Suprapubic skin (tissue), 4 donors: Measurements from ENCODE around the gene SLC7A7.

Source experiments
- EP300 ChIP-seq: sonication (generic); formaldehyde crosslinking; IDR thresholded peaks from one replicate; pipeline ENCODE4 v1.6.1; 2017; ENCODE audit warnings: antibody characterized with exemption
- POLR2A ChIP-seq, 2 donors: fragments of 450-650 bp; IDR thresholded peaks; one replicate each; pipeline ENCODE4 v1.6.1; 2017; ENCODE audit warnings: antibody characterized with exemption in 2 of 2, mild to moderate bottlenecking in 2 of 2, moderate library complexity in 2 of 2
- POLR2AphosphoS5 ChIP-seq, 3 donors: sonication (generic); formaldehyde crosslinking; IDR thresholded peaks; one replicate each; pipeline ENCODE4 v1.6.1; 2017; ENCODE audit warnings: antibody characterized with exemption in 3 of 3
- TF ChIP-seq, protein P1 (sequence below), 2 donors: fragments of 200-600 bp in 1 of 2; fragments of 450-650 bp in 1 of 2; sonication (generic) in 1 of 2; IDR thresholded peaks; one replicate each; pipeline ENCODE4 v1.5.1; 2016 to 2019; ENCODE audit warnings: antibody characterized with exemption in 2 of 2, mild to moderate bottlenecking in 1 of 2, moderate library complexity in 1 of 2

DNA sequence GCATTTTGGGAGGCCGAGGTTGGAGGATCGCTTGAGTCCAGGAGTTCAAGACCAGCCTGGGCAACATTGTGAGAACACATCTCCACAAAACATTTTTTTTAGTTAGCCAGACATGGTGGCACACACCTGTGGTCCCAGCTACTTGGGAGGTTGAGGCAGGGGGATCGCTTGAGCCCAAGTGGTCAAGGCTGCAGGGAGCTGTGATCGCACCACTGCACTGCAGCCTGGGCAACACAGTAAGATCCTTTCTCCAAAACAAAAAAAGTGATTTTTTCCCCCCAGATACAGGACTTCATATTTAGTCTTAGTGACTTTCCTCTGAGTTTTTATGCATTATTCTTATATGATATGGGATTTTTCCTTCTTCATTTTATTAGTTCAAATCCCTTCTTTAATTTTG lies 28.6 kb downstream of the SLC7A7 start:
- TF ChIP-seq, protein P1, sequence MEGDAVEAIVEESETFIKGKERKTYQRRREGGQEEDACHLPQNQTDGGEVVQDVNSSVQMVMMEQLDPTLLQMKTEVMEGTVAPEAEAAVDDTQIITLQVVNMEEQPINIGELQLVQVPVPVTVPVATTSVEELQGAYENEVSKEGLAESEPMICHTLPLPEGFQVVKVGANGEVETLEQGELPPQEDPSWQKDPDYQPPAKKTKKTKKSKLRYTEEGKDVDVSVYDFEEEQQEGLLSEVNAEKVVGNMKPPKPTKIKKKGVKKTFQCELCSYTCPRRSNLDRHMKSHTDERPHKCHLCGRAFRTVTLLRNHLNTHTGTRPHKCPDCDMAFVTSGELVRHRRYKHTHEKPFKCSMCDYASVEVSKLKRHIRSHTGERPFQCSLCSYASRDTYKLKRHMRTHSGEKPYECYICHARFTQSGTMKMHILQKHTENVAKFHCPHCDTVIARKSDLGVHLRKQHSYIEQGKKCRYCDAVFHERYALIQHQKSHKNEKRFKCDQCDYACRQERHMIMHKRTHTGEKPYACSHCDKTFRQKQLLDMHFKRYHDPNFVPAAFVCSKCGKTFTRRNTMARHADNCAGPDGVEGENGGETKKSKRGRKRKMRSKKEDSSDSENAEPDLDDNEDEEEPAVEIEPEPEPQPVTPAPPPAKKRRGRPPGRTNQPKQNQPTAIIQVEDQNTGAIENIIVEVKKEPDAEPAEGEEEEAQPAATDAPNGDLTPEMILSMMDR (IDR thresholded peaks at IDR 0.05), result no peak
- TF ChIP-seq POLR2A (IDR thresholded peaks at IDR 0.05) (no peak), POLR2AphosphoS5 (IDR thresholded peaks at IDR 0.05) (no peak), EP300 (no peak)
